Adrenal gland (tissue), 12 donors: Measurements from ENCODE around the gene PPM1F. TPM values are rescaled to one million over a fixed set of nuclear protein-coding genes. Genes with fewer than 3 reads are reported as not detected.

Experiments used
- DNase-seq, 7 donors: peaks; one replicate each; pipeline ENCODE4 v3.0.0-alpha.2; 2019 to 2020
- H3K27ac ChIP-seq, 5 donors: fragments of 200-600 bp; sonication (generic) in 4 of 5; 1 replicate in 3 of 5; 2 replicates in 2 of 5; pipeline versions ENCODE4 v1.5.1 to v1.8.0; 2016 to 2020; ENCODE audit warnings: mild to moderate bottlenecking in 1 of 5
- H3K27me3 ChIP-seq: fragments of 200-600 bp; 2 replicates; pipeline ENCODE4 v1.8.0; 2021
- H3K36me3 ChIP-seq, 2 donors: fragments of 200-600 bp; replicated peaks in 1 of 2; 1 replicate in 1 of 2; 2 replicates in 1 of 2; pipeline versions ENCODE4 v1.5.1 to v1.8.0; 2018 to 2022
- H3K4me1 ChIP-seq, 2 donors: fragments of 200-600 bp; replicated peaks in 1 of 2; 1 replicate in 1 of 2; 2 replicates in 1 of 2; pipeline versions ENCODE4 v1.5.1 to v1.8.0; 2018 to 2021
- H3K4me3 ChIP-seq, 4 donors: fragments of 200-600 bp; sonication (generic) in 3 of 4; one replicate each; pipeline ENCODE4 v1.5.1; 2016 to 2018
- H3K9me3 ChIP-seq, 3 donors: fragments of 200-600 bp; sonication (generic) in 1 of 3; replicated peaks in 1 of 3; 1 replicate in 2 of 3; 2 replicates in 1 of 3; pipeline versions ENCODE4 v1.5.1 to v1.8.0; 2016 to 2021
- CTCF ChIP-seq, 6 experiments: fragments of 450-650 bp in 4 of 6; fragments of 200-600 bp in 2 of 6; sonication (generic) in 1 of 6; IDR thresholded peaks; 1 replicate in 5 of 6; 2 replicates in 1 of 6; pipeline versions ENCODE4 v1.5.1 to v1.8.0; 2016 to 2021; ENCODE audit warnings: antibody characterized with exemption in 6 of 6, mild to moderate bottlenecking in 2 of 6, moderate library complexity in 1 of 6
- POLR2A ChIP-seq, 2 donors: fragments of 450-650 bp; IDR thresholded peaks; one replicate each; pipeline ENCODE4 v1.6.1; 2017; ENCODE audit warnings: antibody characterized with exemption in 2 of 2, mild to moderate bottlenecking in 2 of 2, moderate library complexity in 1 of 2
- WGBS, 4 donors: extraction: QIAGEN DNeasy Blood & Tissue Kit in 2 of 4; methylation state at CpG; one replicate each; pipeline versions ENCODE4 v1.1.5 to v1.1.7; 2013 to 2017; 5-methylcytosine and 5-hydroxymethylcytosine counted together
- intact Hi-C, 2 donors: fragments of 100-400 bp; cut with DNase I; formaldehyde crosslinking; loops; one replicate each; pipeline versions ENCODE4 v1.14.1 to v1.15.0; 2022 to 2023
- polyA plus RNA-seq, 3 donors: library from polyadenylated mRNA; stranded (reverse); fragments of 200-250 nt in 2 of 3; fragments of 350-450 nt in 1 of 3; fragmentation: Illumina TruSeq in 1 of 3; extraction: RNeasy Lipid Tissue Mini Kit (QIAGEN cat#74804) in 1 of 3; gene quantifications; one replicate each; pipeline ENCODE4 v1.2.3, GENCODE V29; 2013 to 2014
- total RNA-seq, 9 donors: library from RNA; depleted of rRNA in 4 of 9; stranded (reverse); fragments of >200 nt in 4 of 9; fragments of 120-200 nt in 1 of 9; fragmentation: NEBNext Ultra II Directional in 1 of 9; extraction: Animal tissue kit (Norgen Biotek cat#: 25700) in 1 of 9; gene quantifications; one replicate each; pipeline versions ENCODE4 v1.1.0 to v1.2.4, GENCODE V29; 2013 to 2023
- donor health status: healthy with polysubstance abuse.
- donor health status: Bipolar disorder and iron deficiency.
- donor health status: DM: yes; HTN: yes; CAD: no.
- donor health status: DM: no; HTN: no; CAD: no.
- donor health status: DM: no; HTN: no; CAD: no.
- donor health status: DM: yes; HTN: yes; CAD: no.

PPM1F gene
- total and polyA plus RNA-seq, 12 donors = 9.9 to 60.6 (median 44.0) TPM

- Histone ChIP-seq H3K36me3 (peaks cover 0 to 8% of the 10 kb centered on the region in 2 donors), H3K27ac (peak overlapping the region in 2 of 5 donors; percentile 52 to 82), H3K4me3 (no peak overlapping the region), H3K9me3 (no peaks in the 10 kb centered on the region), H3K4me1 (peaks cover 19 to 33% of the 10 kb centered on the region in 2 donors), H3K27me3 (no peaks in the 10 kb centered on the region)
- 69 to 92% (median 80%) methylated on average over 1 of the region's 1 CpG for WGBS, 4 donors
- no peak for TF ChIP-seq POLR2A (IDR thresholded peaks at IDR 0.05)
- TF ChIP-seq CTCF (IDR thresholded peaks at IDR 0.05) = no peak
- no peak for DNase-seq
- intact Hi-C loops = loop anchor here in 1 of 2 donors (10.0 kb wide), 1 partner anchor 235 kb away; no protein-coding TSS in a partner anchor
Measured at GRCh38 chr22:21949948-21950347, 2.7 kb downstream of the PPM1F start.

- WGBS, 4 donors = 75 to 86% (median 79%) methylated on average over 5 to 8 of the region's 8 CpGs
- peaks cover 19 to 33% of the 10 kb centered on the region in 2 donors for H3K4me1 ChIP-seq
- no peak for TF ChIP-seq POLR2A (IDR thresholded peaks at IDR 0.05)
- no peak for TF ChIP-seq CTCF (IDR thresholded peaks at IDR 0.05)
- no peaks in the 10 kb centered on the region for H3K27me3 ChIP-seq
- H3K27ac ChIP-seq = peak overlapping the region in 2 of 5 donors; percentile 52 to 82
- H3K9me3 ChIP-seq = no peaks in the 10 kb centered on the region
- H3K36me3 ChIP-seq = peaks cover 0 to 11% of the 10 kb centered on the region in 2 donors
- DNase-seq = no peak
- no peak overlapping the region for H3K4me3 ChIP-seq
- intact Hi-C loops = loop anchor here in 1 of 2 donors (10.0 kb wide), 1 partner anchor 235 kb away; no protein-coding TSS in a partner anchor
Measured at GRCh38 chr22:21949569-21949918, 3.1 kb downstream of the PPM1F start.

- TF ChIP-seq CTCF (IDR thresholded peaks at IDR 0.05) = no peak
- peak in 1 of 2 donors; percentile 28 for TF ChIP-seq POLR2A (IDR thresholded peaks at IDR 0.05)
- H3K4me1 ChIP-seq = peaks cover 19 to 33% of the 10 kb centered on the region in 2 donors
- H3K4me3 ChIP-seq = no peak overlapping the region
Measured at GRCh38 chr22:21948824-21949568, 3.7 kb downstream of the PPM1F start.

GRCh38 chr22:21948390-21948789 is 4.3 kb downstream of the PPM1F start:
- peaks cover 19 to 34% of the 10 kb centered on the region in 2 donors for H3K4me1 ChIP-seq
- 69 to 81% (median 75%) methylated on average over 6 to 8 of the region's 8 CpGs for WGBS, 4 donors
- peaks cover 0 to 20% of the 10 kb centered on the region in 2 donors for H3K36me3 ChIP-seq
- DNase-seq = peak in 1 of 7 donors; percentile 22
- intact Hi-C loops = loop anchor here in 1 of 2 donors (10.0 kb wide), 1 partner anchor 234 kb away; no protein-coding TSS in a partner anchor
- TF ChIP-seq CTCF (IDR thresholded peaks at IDR 0.05) (no peak), POLR2A (IDR thresholded peaks at IDR 0.05) (no peak)
- no peaks in the 10 kb centered on the region for H3K9me3 ChIP-seq
- peak overlapping the region in 2 of 5 donors; percentile 34 to 65 for H3K27ac ChIP-seq
- no peaks in the 10 kb centered on the region for H3K27me3 ChIP-seq
- no peak overlapping the region for H3K4me3 ChIP-seq

More at GRCh38 chr22:21948824-21949568, 3.7 kb downstream of the PPM1F start:
- Histone ChIP-seq H3K27ac (peak overlapping the region in 2 of 5 donors; percentile 52 to 82), H3K9me3 (no peaks in the 10 kb centered on the region), H3K27me3 (no peaks in the 10 kb centered on the region), H3K36me3 (peaks cover 0 to 16% of the 10 kb centered on the region in 2 donors)
- 72 to 81% (median 79%) methylated on average over 6 to 7 of the region's 7 CpGs for WGBS, 4 donors
- DNase-seq = peak in 1 of 7 donors; percentile 27
- intact Hi-C loops = loop anchor here in 1 of 2 donors (10.0 kb wide), 1 partner anchor 234 kb away; no protein-coding TSS in a partner anchor
